Epithelial cell of proximal tubule (primary cell): ENCODE measurements around the gene SLTM. TPM values are rescaled to one million over a fixed set of nuclear protein-coding genes. Genes with fewer than 3 reads are reported as not detected.
"Not testable (repeated sequence)": the region's sequence is repeated elsewhere in the genome, so short reads cannot be mapped to it uniquely, and the experiment has no call there.

Experiments used
- DNase-seq: peaks from one replicate; pipeline ENCODE4 v3.0.0-alpha.2; 2011; ENCODE audit warnings: low read depth
- H3K4me3 ChIP-seq: 2 replicates; pipeline ENCODE4 v1.5.1; 2011; ENCODE audit warnings: low read depth, mild to moderate bottlenecking, low read length
- CTCF ChIP-seq: conservative IDR thresholded peaks from 2 replicates; pipeline ENCODE4 v1.5.1; 2012; ENCODE audit warnings: low read depth, mild to moderate bottlenecking, low read length
- total RNA-seq: library from RNA; depleted of rRNA; stranded (reverse); fragments of >200 nt; gene quantifications from 2 replicates; pipeline ENCODE4 v1.2.3, GENCODE V29; 2015

The SLTM gene
- total RNA-seq, 1 donor from 2014 or later = 47.9 TPM

GRCh38 chr15:58929891-58930416 is 3.5 kb downstream of the SLTM start:
- no peak for DNase-seq
- no peak overlapping the region for H3K4me3 ChIP-seq
- no peak for TF ChIP-seq CTCF

- no peak for DNase-seq
- H3K4me3 ChIP-seq = no peak overlapping the region
- TF ChIP-seq CTCF = no peak
These were observed 6.7 kb downstream of the SLTM start for GRCh38 chr15:58926823-58927222.

- no peak overlapping the region for H3K4me3 ChIP-seq
- TF ChIP-seq CTCF = no peak
- no peak for DNase-seq
These were observed 9.2 kb downstream of the SLTM start for GRCh38 chr15:58924327-58924726.

- no peak for DNase-seq
- TF ChIP-seq CTCF = no peak
- no peak overlapping the region for H3K4me3 ChIP-seq
These were observed 9.7 kb downstream of the SLTM start for GRCh38 chr15:58923696-58924300.

- H3K4me3 ChIP-seq = no peak overlapping the region
- no peak for DNase-seq
- TF ChIP-seq CTCF = no peak
These were observed 10.2 kb downstream of the SLTM start for GRCh38 chr15:58923284-58923683.

GRCh38 chr15:58921267-58921790 is 12.2 kb downstream of the SLTM start:
- no peak for TF ChIP-seq CTCF
- H3K4me3 ChIP-seq = no peak overlapping the region

GRCh38 chr15:58920447-58920846 is 13.0 kb downstream of the SLTM start:
- DNase-seq, H3K4me3 ChIP-seq: not testable (repeated sequence)

More at GRCh38 chr15:58921267-58921790, 12.2 kb downstream of the SLTM start:
- no peak for DNase-seq
